HG02840 (cell line): Measurements from ENCODE around the gene OR10A6.

Experiments
- ATAC-seq: cut with Tn5 transposase; IDR thresholded peaks from one replicate; pipeline ENCODE4 v1.9.1; 2021; ENCODE audit warnings: mild to moderate bottlenecking, moderate library complexity, moderate number of reproducible peaks; ENCODE audit not compliant: unreplicated experiment, low FRiP score

The OR10A6 gene, protein sequence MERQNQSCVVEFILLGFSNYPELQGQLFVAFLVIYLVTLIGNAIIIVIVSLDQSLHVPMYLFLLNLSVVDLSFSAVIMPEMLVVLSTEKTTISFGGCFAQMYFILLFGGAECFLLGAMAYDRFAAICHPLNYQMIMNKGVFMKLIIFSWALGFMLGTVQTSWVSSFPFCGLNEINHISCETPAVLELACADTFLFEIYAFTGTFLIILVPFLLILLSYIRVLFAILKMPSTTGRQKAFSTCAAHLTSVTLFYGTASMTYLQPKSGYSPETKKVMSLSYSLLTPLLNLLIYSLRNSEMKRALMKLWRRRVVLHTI

GRCh38 chr11:7931168-7931567 lies at the start of gene OR10A6:
Gene OR10A6, minus strand, starts transcription at chr11:7931268. Its CDS starts 2,606 bp downstream, at chr11:7928662.
- ATAC-seq, result no peak

GRCh38 chr11:7977232-7977917 lies 46.3 kb upstream of the OR10A6 start:
- ATAC-seq, result no peak

DNA sequence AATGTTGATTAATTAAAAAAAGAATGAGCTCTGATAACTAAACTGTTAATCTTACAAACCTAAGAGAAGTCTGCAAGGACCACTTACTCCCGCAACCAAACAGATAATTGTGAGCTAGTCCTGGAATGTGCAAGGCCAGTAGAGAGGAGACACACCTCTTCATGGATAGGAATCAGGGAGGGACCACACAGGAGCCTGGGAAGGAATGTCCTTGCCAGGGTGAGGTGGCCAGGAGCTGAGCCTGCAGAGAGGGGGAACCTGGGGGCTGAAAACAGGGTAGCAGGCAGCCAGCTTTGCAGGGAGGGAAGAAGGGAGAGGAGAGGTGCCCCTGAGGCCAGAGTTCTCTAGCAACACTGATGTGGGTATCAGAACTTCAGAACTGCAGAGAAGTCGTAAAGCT lies 43.6 kb upstream of the OR10A6 start:
- no peak for ATAC-seq

DNA sequence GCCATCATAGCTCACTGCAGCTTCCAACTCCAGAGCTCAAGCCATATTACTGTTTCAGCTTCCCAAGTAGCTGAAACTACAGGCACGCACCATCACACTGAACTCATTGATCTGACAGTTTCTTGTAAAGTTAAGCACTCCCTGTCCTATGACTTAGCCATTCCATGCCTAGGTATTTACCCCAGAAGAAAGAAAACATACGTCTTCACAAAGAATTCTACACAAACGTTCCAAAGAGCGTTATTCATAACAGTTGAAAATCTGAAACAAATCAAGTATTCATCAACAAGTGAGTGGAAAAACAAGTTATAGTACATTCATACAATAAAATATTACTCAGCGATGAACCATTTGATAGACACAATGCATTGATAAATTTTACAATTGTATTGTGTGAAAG lies 41.9 kb upstream of the OR10A6 start:
- ATAC-seq, result no peak

DNA sequence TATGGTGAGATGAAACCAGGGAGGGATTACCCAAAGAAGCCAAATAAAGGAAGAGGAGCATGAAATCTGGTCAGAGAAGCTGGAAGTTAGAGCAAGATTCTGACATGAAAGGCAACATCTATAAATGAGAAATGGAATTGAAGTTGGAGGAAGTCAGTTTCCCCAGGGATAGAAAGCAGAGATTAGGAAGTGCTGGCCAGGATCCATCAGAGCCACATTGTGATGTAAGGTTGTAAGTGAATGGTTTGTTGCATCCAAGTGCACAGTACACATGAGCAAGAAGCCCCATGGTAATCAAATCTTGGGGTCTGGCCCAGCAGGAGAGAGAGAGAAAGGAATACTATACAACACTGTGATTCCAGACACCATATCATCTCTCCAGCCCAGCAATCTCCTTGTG lies 40.8 kb upstream of the OR10A6 start:
- no peak for ATAC-seq

DNA sequence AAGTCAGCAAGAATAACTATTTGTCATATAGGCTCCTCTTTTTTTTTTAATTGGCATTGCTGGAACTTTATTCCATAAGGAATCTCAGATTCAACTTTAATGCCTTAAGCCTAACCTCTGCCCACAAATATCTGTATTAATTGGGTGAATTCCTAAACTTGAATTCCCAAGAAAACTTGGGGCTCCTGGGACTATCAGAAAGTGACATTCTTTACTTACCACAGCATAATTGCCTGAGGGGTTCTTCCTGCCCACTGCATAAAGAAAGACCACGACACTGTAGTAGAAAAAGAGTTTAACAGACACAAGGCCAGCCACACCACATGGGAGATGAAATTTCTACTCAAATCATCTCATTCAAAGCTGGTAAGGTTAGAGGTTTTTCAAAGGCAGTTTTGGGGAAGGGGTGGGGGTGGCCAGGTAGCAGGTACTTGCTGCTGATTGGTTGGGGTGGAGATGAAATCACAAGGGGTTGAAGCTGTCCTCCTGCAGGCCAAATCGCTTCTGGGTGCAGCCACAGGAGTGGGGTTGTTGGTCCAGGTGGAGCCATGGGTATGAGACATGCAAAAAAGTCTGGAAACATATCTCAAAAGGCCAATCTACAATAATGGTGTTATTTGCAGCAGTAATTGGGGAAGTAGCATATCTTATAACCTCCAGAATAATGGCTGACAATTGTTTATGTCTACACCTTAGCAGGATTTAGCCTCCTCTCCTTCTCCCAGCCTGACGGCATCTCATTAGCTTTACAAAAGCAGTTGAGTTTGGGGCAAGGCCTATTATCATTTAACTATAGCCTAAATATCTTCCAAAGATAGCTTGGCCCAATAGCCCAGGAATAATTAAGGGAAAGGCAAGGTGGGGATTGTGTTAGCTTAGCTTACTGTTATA lies 38.9 kb upstream of the OR10A6 start:
- ATAC-seq, result no peak

DNA sequence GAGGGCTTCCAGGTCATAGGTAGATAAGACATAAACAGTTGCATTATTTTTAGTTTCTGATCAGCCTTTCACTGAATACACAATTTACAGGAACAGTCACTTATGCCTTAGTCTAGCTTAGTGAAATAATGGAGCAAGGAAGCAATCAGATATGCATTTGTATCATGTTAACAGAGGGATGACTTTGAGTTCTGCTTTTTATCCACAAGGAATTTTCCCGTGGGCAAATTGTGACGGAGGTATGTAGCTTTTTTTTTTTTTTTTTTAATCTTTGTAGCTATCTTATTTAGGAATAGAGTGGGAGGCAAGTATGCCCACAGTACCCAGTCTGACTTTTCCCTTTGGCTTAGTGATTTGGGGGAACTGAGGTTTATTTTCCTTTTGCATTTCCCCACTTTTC lies 37.6 kb upstream of the OR10A6 start:
- ATAC-seq, result no peak

DNA sequence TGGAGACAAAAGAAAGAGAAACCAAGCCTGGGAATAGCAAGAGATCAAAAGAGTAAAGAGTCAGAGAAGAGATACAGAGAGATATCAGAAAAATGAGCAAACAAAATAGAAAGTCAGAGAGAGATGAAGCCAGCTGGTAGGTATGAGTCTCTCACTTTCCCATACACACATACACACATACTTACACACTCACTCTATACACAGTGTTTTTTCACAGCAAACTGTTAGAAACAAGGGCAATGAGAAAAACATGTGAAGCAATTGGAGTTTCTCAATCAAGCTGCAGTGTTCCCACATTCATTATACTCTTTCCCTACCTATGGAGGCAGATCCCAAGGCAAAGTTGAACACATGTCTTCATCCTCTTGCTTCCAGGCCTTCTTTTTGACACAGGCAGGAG lies 36.8 kb upstream of the OR10A6 start:
- no peak for ATAC-seq

- ATAC-seq, result no peak
Observed at GRCh38 chr11:7967097-7967496, 36.0 kb upstream of the OR10A6 start.

- ATAC-seq, result no peak
Observed at GRCh38 chr11:7965386-7965785, 34.3 kb upstream of the OR10A6 start, which contains the start of gene NLRP10. Gene NLRP10, minus strand, starts transcription at chr11:7965447. Its CDS starts 1,952 bp downstream, at chr11:7963495.

- no peak for ATAC-seq
Observed at GRCh38 chr11:7964873-7965272, 33.8 kb upstream of the OR10A6 start.

DNA sequence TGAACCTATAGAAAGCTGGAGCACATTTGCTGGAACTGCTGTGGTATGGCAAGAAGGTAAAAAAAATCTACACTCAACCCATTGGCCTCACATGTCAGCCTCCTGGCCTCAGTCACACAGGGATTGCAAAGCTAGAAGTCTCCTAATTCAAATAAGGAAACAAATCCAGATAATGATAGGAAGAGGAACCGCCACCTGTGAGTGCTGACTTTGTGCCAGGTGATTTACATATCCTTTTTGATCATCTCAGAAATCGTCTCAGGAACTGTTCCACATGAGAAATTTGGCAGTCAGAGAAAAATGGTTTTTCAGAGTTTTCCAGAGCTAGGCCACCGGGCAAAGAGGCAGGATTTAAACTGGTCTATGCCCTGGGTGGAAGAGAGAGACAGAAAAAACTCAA lies 33.2 kb upstream of the OR10A6 start:
- ATAC-seq, result no peak

- ATAC-seq, result no peak
Observed at GRCh38 chr11:7955191-7955590, 24.1 kb upstream of the OR10A6 start.

GRCh38 chr11:7949934-7950333 lies 18.9 kb upstream of the OR10A6 start:
- no peak for ATAC-seq

DNA sequence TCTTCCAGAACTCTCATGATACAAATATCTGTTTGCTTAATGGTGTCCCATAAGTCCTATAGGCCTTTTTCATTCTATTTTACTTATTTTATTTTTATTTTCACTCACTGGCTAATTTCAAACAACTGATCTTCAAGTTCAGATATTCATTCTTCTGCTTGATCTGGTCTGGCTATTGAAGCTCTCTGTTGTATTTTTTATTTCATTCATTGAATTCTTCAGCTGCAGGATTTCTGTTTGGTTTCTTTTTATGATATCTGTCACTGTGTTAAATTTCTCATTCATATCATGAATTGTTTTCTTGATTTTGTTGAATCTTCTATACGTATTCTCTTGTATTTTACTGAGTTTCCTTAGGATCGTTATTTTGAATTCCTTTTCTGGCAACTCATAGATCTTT lies 13.1 kb upstream of the OR10A6 start:
- no peak for ATAC-seq

DNA sequence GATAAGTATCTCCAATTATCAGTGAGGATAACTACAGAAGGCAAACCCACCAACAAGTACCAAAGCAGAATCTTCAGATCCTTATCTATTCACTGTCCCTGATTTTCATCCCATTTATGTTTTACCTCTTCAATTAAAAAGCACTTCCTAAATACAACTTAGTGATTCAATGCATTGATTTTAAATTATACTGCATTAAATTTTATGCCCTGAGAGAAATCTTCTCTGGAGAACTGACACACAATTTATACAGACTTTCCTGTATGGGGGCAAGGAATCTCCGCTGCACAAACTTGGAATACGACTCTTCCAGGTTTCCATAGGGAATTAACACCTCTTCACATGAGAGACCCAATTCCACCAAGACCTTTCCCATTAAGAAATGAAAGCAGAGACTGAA lies 10.5 kb upstream of the OR10A6 start, which contains the start of gene OR10A3:
TSS of gene OR10A3 (minus strand) at position 101 of the 400 bp plus-strand sequence. CDS start 2,188 bp downstream, outside the sequence.
- no peak for ATAC-seq

DNA sequence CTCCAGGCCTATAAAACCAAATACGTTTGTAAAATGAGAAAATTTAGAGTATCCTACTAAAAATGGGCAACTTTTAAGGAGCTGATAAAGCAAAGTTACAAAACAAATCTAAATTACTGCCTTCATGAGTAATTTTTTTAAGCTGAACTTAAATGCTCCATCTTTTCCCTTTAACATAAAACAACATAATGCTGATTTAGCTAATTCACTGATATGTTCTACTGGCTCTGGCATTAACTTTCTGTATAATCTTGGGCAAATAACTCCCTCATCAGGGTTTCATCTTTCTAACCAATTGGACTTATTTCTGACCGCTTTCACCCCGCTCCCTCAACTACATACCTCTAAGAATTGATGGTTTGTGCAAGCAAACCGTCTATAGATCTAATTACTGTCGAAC lies 10.1 kb upstream of the OR10A6 start:
- ATAC-seq, result no peak

DNA sequence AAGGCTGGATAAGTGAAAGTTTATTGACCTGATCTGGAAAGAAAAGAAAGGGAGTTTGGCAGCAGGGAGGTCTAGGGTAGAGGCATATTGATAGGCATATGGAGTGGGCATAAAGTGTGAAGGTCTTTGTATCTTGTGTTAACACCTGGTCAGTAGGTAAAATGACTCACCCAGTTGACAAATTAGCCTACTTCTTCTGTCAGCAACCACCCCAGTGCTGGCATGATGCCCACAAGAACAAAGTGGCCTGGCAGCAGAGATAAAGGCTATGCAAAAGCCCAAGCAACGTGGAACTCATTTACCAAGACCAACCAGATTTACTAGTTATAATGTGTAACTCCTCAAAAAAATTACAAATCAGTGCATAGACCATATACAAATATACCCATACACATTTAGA lies 5.5 kb upstream of the OR10A6 start:
- no peak for ATAC-seq

GRCh38 chr11:7927635-7928034 lies 3.4 kb downstream of the OR10A6 start:
- ATAC-seq, result no peak

- ATAC-seq, result no peak
Observed at GRCh38 chr11:7924536-7924935, 6.5 kb downstream of the OR10A6 start.

DNA sequence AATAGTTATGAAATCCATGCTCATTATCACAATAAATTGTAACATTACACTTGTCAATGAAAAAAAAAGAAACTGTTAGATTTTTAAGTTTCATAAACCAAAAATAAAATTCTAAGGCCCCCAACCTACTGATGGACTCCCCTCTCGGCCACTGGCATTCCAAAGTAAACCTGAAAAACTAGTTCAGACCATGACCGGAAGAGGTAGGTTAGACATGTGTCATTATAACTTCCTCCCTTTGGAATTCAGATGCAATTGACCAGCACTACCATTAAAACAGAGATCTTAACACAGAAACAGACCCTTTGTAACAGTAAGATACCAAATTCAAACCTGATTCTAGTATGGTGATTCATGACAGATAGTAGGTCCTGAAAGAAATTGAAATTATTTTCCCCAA lies 12.9 kb downstream of the OR10A6 start:
- no peak for ATAC-seq
